ENCODE results near the gene SARDH. TPM values are rescaled to one million over a fixed set of nuclear protein-coding genes. Genes with fewer than 3 reads are reported as not detected.

SARDH gene
- total RNA-seq, result 4.2 and 5.1 TPM in 2 replicates
- long read RNA-seq, transcript SARDH-207 (21 exons, 3,216 nt), result major isoform, 8 of 9 reads
- long read RNA-seq, partial matches to known transcripts, result 0 of 9 reads
- long read RNA-seq, other reads (novel, unspliced or antisense), result 1 of 9 reads

GRCh38 chr9:133737774-133738639, at the start of gene SARDH:
TSS of gene SARDH (minus strand) at chr9:133738352. CDS start at chr9:133734173, 4,179 bp downstream.
- TF ChIP-seq CTCF (IDR thresholded peaks at IDR 0.05; ENCODE audit: unreplicated experiment), result no peak
- DNase-seq (ENCODE audit: low spot score, unreplicated experiment), result no peak
- Mint-ChIP-seq H3K4me3 (ENCODE audit: low read depth) (peak within 1 kb of the TSS; percentile 24), H3K36me3 (ENCODE audit: insufficient read depth) (no peaks in the 10 kb centered on the region), H3K27me3 (peaks cover 3% of the 10 kb centered on the region), H3K9me3 (ENCODE audit: low read depth) (no peaks in the 10 kb centered on the region), H3K27ac (peak within 1 kb of the TSS; percentile 24), H3K4me1 (ENCODE audit: low read depth) (peaks cover 7% of the 10 kb centered on the region)

- Mint-ChIP-seq H3K27me3 (no peaks in the 10 kb centered on the region), H3K4me1 (ENCODE audit: low read depth) (peaks cover 3% of the 10 kb centered on the region), H3K36me3 (ENCODE audit: insufficient read depth) (peaks cover 17% of the 10 kb centered on the region), H3K27ac (no peak overlapping the region), H3K4me3 (ENCODE audit: low read depth) (no peak overlapping the region), H3K9me3 (ENCODE audit: low read depth) (no peaks in the 10 kb centered on the region)
- DNase-seq (ENCODE audit: low spot score, unreplicated experiment), result no peak
- TF ChIP-seq CTCF (IDR thresholded peaks at IDR 0.05; ENCODE audit: unreplicated experiment), result no peak
Measured at GRCh38 chr9:133787754-133788025, 49.5 kb upstream of the SARDH start.

GRCh38 chr9:133786907-133787753, 49.0 kb upstream of the SARDH start:
- Mint-ChIP-seq H3K36me3 (ENCODE audit: insufficient read depth) (peaks cover 17% of the 10 kb centered on the region), H3K27me3 (no peaks in the 10 kb centered on the region), H3K9me3 (ENCODE audit: low read depth) (no peaks in the 10 kb centered on the region), H3K27ac (peak overlapping the region; percentile 33), H3K4me3 (ENCODE audit: low read depth) (no peak overlapping the region), H3K4me1 (ENCODE audit: low read depth) (peaks cover 6% of the 10 kb centered on the region)
- TF ChIP-seq CTCF (IDR thresholded peaks at IDR 0.05; ENCODE audit: unreplicated experiment), result no peak
- no peak for DNase-seq (ENCODE audit: low spot score, unreplicated experiment)

GRCh38 chr9:133786371-133786753, 48.2 kb upstream of the SARDH start:
- Mint-ChIP-seq H3K27me3 (no peaks in the 10 kb centered on the region), H3K27ac (peak overlapping the region; percentile 49), H3K9me3 (ENCODE audit: low read depth) (no peaks in the 10 kb centered on the region), H3K4me3 (ENCODE audit: low read depth) (no peak overlapping the region), H3K4me1 (ENCODE audit: low read depth) (peaks cover 8% of the 10 kb centered on the region), H3K36me3 (ENCODE audit: insufficient read depth) (peaks cover 18% of the 10 kb centered on the region)
- TF ChIP-seq CTCF (IDR thresholded peaks at IDR 0.05; ENCODE audit: unreplicated experiment), result no peak
- no peak for DNase-seq (ENCODE audit: low spot score, unreplicated experiment)

GRCh38 chr9:133785753-133786370, 47.7 kb upstream of the SARDH start:
- Mint-ChIP-seq H3K4me1 (ENCODE audit: low read depth) (peaks cover 8% of the 10 kb centered on the region), H3K9me3 (ENCODE audit: low read depth) (no peaks in the 10 kb centered on the region), H3K4me3 (ENCODE audit: low read depth) (no peak overlapping the region), H3K27me3 (no peaks in the 10 kb centered on the region), H3K27ac (peak overlapping the region; percentile 81), H3K36me3 (ENCODE audit: insufficient read depth) (peaks cover 18% of the 10 kb centered on the region)
- TF ChIP-seq CTCF (IDR thresholded peaks at IDR 0.05; ENCODE audit: unreplicated experiment), result no peak
- no peak for DNase-seq (ENCODE audit: low spot score, unreplicated experiment)
